ENCODE results near the gene GRAP. TPM values are rescaled to one million over a fixed set of nuclear protein-coding genes. Genes with fewer than 3 reads are reported as not detected.

The GRAP gene
- total RNA-seq, 1 donor: not detected

DNA sequence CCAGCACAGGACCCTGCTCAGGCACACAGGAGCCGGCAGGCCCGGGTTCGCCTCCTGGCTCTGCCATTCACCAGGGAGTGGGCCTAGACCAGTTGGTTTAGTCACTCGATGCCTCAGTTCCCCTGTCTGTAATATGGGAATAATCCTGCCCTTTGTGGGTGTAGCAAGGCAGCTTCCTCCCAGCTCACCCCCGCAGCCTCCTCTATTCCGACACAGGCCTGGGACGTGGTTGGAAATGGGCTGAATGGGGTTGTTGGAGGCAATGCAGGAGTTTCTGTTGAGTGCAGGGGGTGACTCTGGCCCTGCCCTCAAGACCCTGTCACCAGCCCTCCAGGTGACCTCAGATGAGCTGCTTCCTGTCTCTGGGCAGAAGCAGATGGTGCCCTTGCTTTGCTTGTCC is 75.0 kb downstream of the GRAP start:
- no peak overlapping the region for H3K4me3 ChIP-seq (ENCODE audit: low read depth, low read length)
- no peak for DNase-seq (ENCODE audit: low read depth)
- TF ChIP-seq, protein P1, sequence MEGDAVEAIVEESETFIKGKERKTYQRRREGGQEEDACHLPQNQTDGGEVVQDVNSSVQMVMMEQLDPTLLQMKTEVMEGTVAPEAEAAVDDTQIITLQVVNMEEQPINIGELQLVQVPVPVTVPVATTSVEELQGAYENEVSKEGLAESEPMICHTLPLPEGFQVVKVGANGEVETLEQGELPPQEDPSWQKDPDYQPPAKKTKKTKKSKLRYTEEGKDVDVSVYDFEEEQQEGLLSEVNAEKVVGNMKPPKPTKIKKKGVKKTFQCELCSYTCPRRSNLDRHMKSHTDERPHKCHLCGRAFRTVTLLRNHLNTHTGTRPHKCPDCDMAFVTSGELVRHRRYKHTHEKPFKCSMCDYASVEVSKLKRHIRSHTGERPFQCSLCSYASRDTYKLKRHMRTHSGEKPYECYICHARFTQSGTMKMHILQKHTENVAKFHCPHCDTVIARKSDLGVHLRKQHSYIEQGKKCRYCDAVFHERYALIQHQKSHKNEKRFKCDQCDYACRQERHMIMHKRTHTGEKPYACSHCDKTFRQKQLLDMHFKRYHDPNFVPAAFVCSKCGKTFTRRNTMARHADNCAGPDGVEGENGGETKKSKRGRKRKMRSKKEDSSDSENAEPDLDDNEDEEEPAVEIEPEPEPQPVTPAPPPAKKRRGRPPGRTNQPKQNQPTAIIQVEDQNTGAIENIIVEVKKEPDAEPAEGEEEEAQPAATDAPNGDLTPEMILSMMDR (IDR thresholded peaks at IDR 0.05; ENCODE audit: insufficient read depth, low read depth, low read length): no peak

Small RNAs within 50 kb of the gene (small RNA-seq; reads per million reads assigned to genes)
- gene AC090286.3: not detected

Other genes with a start within 250 kb of the GRAP start
- gene PRPSAP2, start 188.8 kb downstream of the GRAP start, total RNA-seq: 37.7 and 51.4 TPM in 2 replicates
- not detected in 2 replicates for gene SLC5A10, start 94.8 kb downstream of the GRAP start, total RNA-seq
- 12.1 and 14.5 TPM in 2 replicates for gene FAM83G, start 42.2 kb downstream of the GRAP start, total RNA-seq
- gene GRAPL, start 80.6 kb upstream of the GRAP start, total RNA-seq: 0.43 TPM in 1 of 2 replicates, not detected in the other
- gene EPN2, start 190.4 kb upstream of the GRAP start, total RNA-seq: 25.4 and 30.2 TPM in 2 replicates

All from fibroblast of villous mesenchyme (primary cell).